Coronary artery (tissue), 2 donors: ENCODE measurements around the gene SMARCA5.
A peak's percentile ranks its signal among the peaks of the same experiment; 100 is the strongest.

Source experiments
- DNase-seq: peaks from one replicate; pipeline ENCODE4 v3.0.0-alpha.2; 2017; ENCODE audit warnings: low spot score
- H3K27ac ChIP-seq, 2 donors: fragments of 200-600 bp; sonication (generic); one replicate each; pipeline ENCODE4 v1.5.1; 2016 to 2019
- H3K4me3 ChIP-seq: fragments of 200-600 bp; sonication (generic); 2 replicates; pipeline ENCODE4 v1.5.1; 2016; ENCODE audit warnings: mild to moderate bottlenecking, moderate library complexity
- CTCF ChIP-seq: fragments of 200-600 bp; sonication (generic); IDR thresholded peaks from one replicate; pipeline ENCODE4 v1.5.1; 2019; ENCODE audit warnings: antibody characterized with exemption

Gene SMARCA5

DNA sequence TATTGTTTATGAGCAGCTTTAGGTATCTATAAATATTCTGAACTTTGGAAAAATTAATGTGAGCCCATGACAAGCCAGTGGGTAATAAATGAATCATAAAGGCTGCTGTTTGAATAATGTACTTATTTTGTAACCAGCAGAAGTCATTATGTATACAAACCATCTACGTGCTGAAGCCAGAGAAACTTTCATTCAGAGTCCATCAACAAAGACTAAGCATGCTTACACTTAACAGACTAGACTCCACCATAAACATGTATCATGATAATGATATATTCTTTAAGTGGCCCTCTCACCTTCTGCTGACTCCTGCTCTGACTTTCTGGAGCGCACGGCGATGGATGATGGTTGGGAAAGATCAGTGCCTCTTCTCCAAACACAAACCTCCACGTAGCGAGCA, 72.0 kb downstream of the SMARCA5 start:
- Histone ChIP-seq H3K27ac (peak overlapping the region in 1 of 2 donors; percentile 54), H3K4me3 (no peak overlapping the region)
- DNase-seq = no peak
- TF ChIP-seq CTCF = no peak

- TF ChIP-seq CTCF = no peak
- no peak overlapping the region for H3K4me3 ChIP-seq
- peak overlapping the region in 1 of 2 donors; percentile 54 for H3K27ac ChIP-seq
- DNase-seq = no peak
These were observed 72.6 kb downstream of the SMARCA5 start for GRCh38 chr4:143586080-143586479.

- no peak for TF ChIP-seq CTCF
These were observed 74.2 kb downstream of the SMARCA5 start for GRCh38 chr4:143587703-143588102.

GRCh38 chr4:143597276-143597675, 83.8 kb downstream of the SMARCA5 start:
- DNase-seq = no peak
- H3K27ac ChIP-seq = no peak overlapping the region
- TF ChIP-seq CTCF = no peak
- H3K4me3 ChIP-seq = no peak overlapping the region

More at GRCh38 chr4:143587703-143588102, 74.2 kb downstream of the SMARCA5 start:
- Histone ChIP-seq H3K4me3 (no peak overlapping the region), H3K27ac (no peak overlapping the region)
- no peak for DNase-seq

DNA sequence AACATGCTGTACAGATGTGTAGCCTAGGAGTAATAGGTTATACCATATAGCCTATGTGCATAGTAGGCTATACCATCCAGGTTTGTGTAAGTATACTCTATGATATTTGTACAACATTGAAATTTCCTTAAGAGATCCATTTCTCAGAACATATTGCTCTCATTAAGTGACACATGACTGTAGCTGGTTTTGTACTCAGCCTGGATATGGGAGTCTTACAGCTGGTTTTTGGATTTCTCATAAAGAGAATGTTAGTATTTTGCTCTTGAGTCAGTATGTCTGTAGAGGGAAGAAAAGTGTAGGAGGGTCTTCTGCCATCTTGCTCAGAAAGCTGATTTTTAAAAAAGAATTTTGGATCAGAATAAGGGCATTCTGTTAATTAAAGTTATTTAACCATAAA, 85.3 kb downstream of the SMARCA5 start:
- Histone ChIP-seq H3K4me3 (no peak overlapping the region), H3K27ac (no peak overlapping the region)
- no peak for DNase-seq
- TF ChIP-seq CTCF = no peak

DNA sequence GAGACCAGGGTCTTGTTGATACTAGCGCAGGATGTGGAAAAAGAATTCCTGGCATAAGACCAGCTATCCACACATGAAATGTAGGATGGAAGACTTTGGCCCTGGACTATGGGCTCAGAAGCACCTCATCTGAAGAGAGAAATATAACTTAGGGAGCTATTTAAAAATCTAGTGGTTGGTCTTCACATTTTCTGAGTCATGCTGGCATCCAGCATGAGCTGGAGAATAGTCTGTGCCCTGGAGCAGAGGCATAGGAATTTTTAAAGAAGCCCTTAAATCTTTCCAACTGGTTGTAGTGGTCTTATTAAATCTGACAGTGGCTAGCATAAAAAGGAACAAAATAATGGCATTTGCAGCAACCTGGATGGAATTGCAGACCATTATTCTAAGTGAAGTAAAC, 86.3 kb downstream of the SMARCA5 start:
- H3K27ac ChIP-seq = no peak overlapping the region
- no peak overlapping the region for H3K4me3 ChIP-seq
- no peak for DNase-seq
- TF ChIP-seq CTCF = no peak

DNA sequence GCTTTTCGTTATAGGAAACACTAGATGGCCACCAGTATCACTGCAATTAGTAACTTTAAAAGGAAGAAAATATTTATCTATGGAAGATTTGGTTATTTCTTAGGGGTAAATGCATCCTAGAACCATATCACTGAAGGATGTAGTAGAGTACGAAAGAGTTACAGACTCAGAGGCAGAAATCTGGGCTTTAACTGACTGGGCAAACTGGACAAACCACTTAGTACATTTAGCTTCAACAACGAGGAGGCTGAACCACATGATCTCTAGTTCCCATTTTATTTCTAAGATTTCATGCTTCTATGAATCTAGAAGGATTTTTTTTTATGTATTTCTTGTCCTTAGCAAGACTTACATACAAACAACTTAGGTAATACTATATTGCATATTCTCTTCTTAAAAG, 93.0 kb downstream of the SMARCA5 start:
- no peak overlapping the region for H3K27ac ChIP-seq
- DNase-seq = no peak
- no peak overlapping the region for H3K4me3 ChIP-seq
- TF ChIP-seq CTCF = no peak
